NOMO-1 treated with DMSO at 0.1 percent for 48 hours (cell line): ENCODE measurements around the gene CXXC5.
"Not testable (repeated sequence)": the region's sequence is repeated elsewhere in the genome, so short reads cannot be mapped to it uniquely, and the experiment has no call there.

Experiments
- DNase-seq: peaks from one replicate; lab custom pipeline; 2025; ENCODE audit not compliant: unreplicated experiment; lab: John Stamatoyannopoulos, UW

Gene CXXC5

DNA sequence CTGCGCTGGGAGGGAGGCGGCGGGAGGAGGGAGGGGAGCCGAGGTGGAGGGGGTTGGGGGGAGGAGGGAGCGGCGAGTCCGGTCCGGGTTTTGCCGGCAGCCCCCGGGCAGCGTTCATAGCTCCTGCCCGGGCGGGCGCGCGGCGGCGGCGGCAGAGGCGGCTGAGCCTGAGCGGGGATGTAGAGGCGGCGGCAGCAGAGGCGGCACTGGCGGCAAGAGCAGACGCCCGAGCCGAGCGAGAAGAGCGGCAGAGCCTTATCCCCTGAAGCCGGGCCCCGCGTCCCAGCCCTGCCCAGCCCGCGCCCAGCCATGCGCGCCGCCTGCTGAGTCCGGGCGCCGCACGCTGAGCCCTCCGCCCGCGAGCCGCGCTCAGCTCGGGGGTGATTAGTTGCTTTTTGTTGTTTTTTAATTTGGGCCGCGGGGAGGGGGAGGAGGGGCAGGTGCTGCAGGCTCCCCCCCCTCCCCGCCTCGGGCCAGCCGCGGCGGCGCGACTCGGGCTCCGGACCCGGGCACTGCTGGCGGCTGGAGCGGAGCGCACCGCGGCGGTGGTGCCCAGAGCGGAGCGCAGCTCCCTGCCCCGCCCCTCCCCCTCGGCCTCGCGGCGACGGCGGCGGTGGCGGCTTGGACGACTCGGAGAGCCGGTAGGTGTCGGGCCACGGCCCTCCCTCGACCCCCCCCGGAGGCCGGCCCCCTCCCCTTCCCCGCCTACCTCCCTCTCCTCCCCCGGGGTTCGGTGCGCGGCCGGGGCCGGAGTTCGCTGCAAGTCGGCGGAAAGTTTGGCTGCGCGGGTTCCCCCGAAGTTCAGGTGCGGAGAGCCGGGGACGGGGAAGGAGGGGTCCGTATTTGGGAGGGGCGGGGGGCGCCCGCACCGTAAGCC lies at the start of gene CXXC5:
Gene CXXC5, plus strand, starts transcription at position 145 of the 877 bp plus-strand sequence. CDS start 32,175 bp downstream, outside the sequence.
- DNase-seq = peak; percentile 74

DNA sequence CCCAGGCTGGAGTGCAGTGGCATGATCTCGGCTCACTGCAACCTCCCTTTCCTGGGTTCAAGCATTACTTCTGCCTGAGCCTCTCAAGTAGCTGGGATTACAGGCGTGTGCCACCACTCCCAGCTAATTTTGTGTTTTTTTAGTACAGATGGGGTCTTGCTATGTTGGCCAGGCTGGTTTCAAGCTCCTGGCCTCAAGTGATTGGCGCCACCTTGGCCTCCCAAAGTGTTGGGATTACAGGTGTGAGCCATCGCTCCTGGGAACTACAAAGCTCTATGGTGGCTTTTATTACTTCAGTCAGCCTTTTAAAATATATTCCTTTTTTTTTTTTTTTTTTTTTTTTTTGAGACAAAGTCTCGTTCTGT lies 49.6 kb upstream of the CXXC5 start:
- not testable (repeated sequence) for DNase-seq

DNA sequence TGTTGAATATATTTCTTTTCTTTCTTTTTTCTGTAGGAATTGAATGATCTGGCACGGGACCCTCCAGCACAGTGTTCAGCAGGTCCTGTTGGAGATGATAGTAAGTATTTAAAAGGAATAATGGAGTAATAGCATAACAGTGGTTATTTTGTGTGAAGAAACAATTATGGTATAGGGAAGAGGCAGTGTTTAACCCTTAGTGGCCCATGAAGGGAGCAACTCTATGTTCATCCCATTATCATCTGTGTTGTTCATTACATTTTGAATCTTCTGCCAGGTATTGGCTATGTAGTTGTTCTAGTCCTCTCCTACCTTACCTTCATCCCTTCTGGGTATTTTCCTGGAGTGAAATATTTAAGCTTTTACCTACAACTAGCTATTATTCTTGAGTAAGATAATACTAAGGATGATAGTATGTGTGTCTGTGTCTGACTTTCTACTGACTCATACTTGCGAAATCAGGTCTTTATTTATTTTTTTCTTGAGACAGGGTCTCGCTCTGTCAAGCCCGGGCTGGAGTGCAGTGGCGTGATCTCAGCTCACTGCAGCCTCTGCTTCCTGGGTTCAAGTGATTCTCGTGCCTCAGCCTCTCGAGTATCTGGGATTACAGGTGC lies 47.7 kb upstream of the CXXC5 start:
- DNase-seq = no peak

DNA sequence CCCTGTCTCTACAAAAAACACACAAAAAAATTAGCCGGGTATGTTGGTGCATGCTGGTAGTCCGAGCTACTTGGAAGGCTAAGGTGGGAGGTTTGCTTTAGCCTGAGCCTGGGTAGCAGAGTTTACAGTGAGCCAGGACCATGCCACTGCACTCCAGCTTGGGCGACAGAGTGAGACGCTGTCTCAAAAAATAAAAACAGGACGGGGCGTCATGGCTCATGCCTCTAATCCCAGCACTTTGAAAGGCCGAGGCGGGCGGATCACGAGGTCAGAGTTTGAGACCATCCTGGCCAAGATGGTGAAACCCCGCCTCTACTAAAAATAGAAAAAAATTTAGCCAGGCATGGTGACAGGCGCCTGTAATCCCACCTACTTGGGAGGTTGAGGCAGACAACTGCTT lies 46.7 kb upstream of the CXXC5 start:
- DNase-seq = no peak

DNA sequence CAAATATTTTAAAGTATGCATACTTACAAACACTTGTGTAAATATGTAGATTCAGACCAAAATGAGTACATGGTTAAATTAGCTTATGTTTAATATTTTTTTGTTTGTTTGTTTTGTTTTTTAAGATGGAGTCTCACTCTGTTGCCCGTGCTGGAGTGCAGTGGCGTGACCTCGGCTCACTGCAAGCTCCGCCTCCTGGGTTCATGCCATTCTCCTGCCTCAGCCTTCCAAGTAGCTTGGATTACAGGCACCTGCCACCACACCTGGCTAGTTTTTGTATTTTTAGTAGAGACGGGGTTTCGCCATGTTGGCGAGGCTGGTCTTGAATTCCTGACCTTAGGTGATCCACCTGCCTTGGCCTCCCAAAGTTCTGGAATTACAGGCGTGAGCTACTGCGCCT lies 46.2 kb upstream of the CXXC5 start:
- not testable (repeated sequence) for DNase-seq

DNA sequence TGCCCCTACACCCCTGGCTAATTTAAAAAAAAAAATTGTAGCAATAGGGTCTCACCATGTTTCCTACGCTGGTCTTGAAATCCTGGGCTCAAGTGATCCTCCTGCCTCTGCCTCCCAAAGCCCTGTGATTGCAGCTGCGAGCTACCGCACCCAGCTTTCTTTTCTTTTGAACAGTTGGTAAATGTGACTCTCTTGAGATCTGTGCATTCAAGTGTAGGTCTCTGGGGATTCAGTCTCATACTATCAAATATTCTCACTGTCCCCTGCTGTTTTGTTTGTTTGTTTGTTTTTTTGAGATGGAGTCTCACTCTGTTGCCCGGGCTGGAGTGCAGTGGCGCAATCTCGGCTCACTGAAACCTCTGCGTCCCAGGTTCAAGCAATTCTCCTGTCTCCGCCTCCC lies 42.3 kb upstream of the CXXC5 start:
- no peak for DNase-seq

DNA sequence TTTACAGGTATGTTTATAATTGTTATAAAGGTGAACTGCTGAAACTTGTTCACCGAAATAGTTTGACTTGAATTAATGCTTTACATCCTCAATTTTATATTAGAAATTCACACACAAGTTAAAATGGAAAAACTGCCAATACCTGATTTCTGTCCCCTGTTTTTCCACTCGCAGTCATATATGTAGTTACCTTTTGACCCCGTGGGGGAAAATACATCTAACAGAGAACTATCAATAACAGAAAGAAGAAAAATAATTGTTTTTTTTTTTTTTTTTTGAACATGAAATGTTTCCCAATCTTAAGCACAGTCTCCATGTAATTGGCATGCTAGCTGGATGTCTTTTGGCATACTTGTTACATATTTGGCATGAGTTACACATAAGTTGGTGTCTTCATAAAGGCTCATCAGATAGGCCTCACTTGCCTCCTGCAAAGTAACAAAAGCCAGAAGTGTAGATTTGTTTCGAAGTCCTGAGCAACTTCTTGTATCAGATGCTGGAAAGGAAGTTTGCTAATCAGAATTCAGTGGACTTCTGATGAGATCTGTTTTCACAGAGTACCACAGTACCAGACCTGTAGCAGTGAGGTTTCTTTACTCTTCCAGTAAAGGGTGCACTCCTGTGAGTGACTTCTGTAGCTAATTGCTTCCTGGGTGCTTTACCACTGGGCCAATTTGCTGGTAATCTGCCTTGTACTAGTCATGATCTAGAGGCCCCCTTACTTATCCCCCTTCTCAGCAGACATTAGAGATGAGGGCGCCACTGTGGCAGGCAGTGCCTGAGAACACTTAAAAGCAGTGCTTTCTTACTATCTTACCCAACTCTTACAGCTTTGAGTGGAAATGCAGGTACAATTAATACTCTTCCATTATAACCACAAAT lies 36.2 kb upstream of the CXXC5 start:
- DNase-seq = no peak

DNA sequence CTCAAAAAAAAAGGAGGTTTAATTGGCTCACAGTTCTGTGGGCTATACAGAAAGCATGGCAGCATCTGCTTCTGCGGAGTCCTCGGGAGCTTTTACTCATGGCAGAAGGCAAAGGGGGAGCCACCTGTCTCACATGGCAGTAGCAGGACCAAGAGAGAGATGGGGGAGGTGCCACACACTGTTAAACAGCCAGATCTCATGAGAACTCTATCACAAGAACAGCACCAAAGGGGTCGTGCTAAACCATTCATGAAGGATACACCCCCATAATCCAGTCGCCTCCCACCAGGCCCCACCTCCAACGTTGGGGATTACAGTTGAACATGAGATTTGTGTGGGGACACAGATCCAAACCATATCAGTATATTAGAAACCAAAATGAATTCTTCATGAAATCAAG lies 28.3 kb upstream of the CXXC5 start:
- no peak for DNase-seq

DNA sequence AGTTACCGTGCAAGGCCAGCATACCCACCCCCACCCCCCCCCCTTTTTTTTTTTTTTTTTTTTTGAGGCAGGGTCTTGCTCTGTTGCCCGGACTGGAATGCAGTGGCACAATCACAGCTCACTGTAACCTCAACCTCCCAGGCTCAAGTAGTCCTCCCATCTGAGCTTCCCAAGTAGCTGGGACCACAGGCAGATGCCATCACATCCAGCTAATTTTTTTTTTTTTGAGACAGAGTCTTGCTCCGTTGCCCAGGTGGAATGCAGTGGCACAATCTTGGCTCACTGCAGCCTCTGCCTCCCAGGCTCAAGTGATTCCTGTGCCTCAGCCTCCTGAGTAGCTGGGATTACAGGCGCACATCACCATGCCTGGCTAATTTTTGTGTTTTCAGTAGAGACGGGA lies 22.8 kb upstream of the CXXC5 start:
- not testable (repeated sequence) for DNase-seq

DNA sequence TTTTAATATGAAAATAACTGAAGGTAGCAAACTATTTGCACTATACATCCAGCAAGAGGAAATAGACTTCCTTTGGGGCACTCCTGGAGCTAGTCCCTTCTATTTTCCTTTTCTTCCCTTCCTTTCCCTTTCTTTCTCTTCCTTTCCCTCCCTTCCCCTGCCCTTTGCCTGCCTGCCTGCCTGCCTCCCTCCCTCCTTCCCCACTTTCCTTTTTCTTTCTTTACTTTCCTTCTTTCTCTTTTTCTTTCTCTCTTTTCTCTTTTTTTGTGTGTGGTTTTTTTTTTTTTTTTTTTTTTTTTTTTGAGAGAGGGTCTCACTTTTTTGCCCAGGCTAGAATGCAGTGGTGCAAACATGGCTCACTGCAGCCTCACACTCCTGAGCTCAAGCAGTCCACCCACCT lies 17.3 kb upstream of the CXXC5 start:
- DNase-seq = no peak

DNA sequence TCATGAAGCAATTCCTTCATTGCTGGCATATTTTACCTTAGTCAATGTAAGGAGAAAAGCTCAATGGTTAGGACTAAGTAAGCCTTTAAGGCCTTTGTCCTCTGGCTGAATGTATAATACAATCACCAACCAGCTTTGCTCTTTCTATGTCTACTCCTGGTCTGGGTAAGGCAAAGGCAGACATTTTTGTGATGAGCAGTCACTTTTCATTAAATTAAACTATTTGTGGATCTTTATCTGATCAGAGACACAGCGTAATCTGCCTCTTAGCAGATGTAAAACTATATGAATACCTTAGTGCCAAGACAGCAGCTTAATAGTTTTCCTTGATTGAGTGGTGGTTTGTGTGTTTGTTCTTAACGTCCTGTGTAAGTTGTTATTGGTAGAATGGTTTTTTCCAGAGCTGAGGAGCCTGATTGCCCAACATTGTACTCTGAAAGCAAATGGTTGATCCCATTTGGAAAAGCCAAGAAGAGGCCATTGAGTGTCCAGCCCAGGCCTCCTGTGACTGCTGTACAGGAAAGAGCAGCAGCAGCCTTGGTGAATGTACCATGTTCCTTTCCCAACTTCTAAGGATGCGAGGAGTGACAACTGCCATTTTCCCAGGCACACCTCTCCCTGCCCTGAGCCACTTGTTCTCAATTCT lies 16.5 kb upstream of the CXXC5 start:
- no peak for DNase-seq

DNA sequence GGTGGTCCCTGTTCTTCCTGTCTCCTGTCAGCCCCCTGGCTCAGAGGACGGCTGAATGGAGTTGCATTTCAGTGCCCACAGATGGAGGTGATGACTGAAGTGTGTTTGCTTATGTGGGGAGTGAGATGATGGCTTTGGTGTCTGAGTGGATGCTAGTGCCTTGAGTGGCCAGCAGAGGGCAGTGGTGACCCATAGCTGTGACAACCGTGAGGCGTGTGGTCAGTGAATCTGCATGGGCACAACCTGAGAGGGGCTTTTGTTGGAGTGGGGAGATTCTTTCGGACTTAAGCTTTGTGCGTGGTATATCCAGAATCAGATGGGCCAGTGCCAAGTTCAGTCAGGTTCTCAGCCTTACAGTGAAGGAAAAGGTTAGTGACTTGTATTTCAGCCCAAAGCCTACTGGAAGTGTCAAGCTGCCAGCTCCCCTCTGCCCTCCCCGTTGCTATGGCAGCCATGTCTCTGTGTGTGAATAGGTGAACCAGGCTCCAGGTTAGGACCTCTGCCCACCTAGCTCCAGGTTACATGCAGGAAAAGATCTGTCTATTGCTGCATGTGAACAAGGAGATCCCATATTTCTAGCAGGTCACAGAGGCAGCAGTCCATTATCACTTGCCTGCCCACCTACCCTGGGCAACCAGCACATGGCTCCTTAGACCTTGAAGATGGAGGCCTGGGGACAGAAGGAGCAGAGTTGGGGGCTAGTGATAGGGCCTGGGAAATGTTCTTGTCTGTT lies 14.7 kb upstream of the CXXC5 start:
- DNase-seq = peak; percentile 66

DNA sequence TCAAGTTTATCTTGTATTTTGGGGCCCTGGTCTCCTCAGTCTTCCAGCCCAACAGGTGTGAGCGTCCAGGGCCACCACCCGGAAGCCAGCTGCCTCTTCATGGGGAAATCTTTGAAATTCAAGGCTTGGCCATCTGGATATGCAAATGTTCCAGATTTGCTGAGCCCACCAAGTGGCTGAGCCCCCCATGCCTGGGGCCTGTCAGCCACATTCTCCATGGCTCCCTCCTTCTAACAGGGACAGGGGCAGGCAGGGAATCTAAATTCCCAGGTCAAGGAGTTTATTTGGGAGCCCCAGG lies 14.2 kb upstream of the CXXC5 start:
- DNase-seq = no peak

DNA sequence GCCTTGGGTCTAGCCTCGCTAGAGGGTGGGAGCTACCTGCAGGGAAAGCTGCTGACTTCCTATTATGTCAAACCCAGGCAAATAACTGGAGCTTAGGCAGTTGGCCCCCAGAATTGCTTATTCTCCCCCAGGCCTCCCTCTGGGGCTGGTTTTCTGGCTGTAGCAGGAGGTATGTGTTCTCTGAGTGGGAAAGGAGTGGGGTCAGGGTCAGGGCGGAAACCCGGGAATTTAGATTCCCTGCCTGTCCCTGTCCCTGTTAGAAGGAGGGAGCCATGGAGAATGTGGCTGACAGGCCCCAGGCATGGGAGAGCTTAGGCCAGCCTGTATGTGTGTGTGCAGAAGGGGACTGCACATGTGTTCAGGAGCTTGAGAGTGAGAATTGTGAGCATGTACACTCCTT lies 13.6 kb upstream of the CXXC5 start:
- no peak for DNase-seq

DNA sequence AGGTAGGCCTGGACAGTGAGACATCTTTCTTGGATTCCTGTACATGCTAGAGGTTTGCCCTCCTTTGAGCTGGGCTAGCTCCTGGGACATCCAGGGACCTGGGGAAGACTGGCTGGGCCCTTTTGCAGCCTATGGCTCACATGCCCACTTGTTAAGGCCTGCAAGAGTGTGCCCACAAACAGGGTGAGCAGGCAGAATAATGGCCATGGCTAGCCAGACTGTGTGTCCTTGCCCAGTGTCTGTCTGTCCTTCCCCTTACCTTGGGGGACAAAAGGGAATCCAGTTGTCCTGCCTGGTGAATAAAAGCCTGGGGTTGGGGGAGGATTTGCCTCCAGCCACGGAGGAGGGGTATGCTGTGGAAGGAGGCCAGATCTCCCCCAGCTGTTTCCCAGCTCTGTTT lies 13.0 kb upstream of the CXXC5 start:
- no peak for DNase-seq

DNA sequence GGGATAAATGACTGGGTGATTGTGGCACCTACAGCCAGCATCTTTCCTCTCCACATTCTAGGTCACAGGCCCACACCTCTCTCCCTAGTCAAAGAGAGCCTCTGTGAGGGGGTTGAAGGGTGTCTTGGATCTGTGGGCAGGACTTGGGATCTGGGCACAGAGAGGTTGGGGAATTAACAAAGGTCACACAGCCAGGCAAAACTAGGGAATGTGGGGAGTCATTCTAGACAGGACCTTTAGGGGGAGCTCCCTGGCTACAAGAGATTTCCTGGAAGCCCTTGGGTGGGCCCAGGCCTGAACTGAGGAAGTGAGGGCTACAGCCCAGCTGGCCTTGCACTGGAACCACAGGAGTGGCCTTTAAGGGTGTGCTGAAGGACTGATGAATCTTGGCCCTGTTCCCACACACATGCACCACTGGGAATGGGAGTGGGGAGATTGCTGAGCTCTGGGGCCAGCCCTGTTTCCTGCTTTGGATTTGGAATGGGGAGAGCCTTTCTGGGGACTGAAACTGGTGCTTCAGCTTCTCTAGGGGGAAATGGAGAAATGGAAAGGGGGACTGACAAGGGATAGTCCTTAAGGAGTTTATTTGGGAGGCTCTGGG lies 12.4 kb upstream of the CXXC5 start:
- DNase-seq = peak; percentile 68

DNA sequence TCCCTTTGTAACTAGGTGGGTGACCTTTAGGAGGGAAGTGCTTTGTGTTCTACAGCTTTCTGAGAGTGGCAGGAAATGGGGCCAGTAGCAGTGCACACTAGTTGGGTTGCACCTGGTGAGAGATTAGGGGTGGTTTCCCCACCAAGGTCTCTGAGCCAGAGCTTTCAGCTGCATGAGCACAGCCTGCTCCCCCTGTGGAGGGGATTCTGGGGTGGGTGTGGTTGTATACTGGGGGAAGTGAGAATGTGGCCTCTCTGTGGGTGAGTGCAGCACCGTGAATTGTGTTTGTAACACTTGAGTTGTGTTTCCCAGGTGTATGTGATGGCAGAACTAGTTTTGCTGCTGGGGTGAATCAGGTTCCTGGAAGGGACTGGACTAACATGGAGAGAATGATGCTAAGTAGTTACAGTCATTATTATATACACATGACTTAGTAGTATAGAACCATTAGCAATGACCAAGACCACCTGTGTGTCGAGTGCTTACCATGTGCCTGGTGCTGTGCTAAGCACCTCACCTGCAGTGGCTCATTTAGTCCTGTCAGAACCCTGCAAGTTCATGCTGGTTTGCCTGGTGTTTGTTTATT lies 11.8 kb upstream of the CXXC5 start:
- no peak for DNase-seq

DNA sequence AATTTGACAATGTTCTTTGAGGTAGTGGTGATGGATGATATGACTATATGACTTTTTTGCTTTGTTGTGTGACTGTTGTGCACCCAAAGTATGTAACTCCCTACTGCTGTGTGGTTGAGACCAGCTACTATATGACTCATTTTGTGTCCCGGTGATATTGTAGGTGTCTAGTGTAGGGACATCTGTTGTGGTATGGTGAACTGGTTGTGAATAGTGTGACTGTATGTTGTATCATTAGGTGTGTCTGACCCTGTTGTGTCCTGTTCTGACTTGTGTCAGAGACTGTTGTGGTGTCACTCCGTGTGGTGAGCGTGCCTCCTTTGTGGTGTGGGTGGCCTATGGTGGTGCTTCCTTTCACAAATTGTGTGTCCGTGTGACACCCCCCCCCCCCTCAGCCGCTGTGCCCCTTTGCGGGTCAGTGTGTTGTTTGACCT lies 11.2 kb upstream of the CXXC5 start:
- no peak for DNase-seq

DNA sequence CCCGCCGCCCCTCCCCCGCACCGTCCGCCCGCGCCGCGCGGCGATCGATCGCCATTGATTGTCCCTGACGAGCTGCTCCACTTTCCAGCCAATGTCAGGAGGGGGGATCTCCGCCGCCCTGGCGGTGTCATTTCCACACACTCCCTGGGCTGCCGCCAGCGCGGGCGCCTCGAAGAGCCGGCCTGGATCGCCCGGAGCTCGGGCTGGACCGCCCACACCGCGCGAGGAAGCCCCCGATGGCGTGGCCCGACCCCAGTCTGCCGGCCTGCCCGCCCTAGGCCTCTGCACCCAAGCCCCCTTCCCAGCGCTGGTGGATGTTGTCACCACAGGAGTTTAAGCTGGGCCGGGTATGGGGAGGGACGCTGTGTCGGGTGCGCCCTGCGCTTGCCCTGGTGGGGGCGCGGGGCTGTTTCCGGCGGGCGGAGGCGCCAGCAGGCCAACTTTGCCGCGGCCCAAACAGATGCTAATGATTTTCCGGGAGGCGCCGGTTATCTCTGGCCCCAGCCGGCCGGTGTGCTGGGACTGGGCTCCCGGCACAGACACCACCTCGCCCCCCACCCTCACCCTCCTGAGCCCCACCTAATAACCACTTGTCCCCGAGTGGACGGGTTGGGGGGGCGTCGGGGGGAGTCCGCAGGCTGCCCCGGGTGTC lies 10.6 kb upstream of the CXXC5 start:
- peak; percentile 61 for DNase-seq
